OCI-LY1 (cell line): ENCODE data around the gene RPL13.

Experiments
- EZH2 ChIP-seq: fragments of 200-600 bp; sonication (generic), shearing (Covaris generic); IDR thresholded peaks from 2 replicates; pipeline ENCODE4 v1.8.0; 2017; ENCODE audit warnings: borderline replicate concordance, mixed run types, mild to moderate bottlenecking, antibody characterized with exemption, low read length, moderate library complexity, mixed read lengths
- TF ChIP-seq, protein P1 (sequence below): fragments of 200-600 bp; sonication (generic), shearing (Covaris generic); IDR thresholded peaks from 2 replicates; pipeline ENCODE4 v1.5.1; 2017; ENCODE audit warnings: mild to moderate bottlenecking, antibody characterized with exemption, low read length, moderate library complexity, mixed read lengths

DNA sequence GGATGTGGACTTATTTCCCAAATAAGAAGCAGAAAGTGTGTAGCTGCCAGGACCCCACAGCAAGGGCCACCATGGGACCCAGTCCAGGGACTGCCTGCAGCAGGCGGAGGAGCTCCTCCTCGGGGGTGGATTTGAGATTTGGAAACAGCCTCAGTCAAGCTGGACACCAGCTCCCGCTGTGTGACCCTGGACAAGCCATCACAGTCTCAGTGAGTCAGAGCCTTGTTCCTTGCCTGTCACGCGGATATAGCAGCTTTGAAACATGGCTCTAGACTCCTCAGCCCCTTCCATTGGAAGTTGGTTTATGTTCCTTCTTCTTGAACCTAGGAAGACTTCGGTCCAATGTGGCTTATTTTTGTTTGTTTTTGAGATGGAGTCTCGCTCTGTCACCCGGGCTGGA lies 40.5 kb downstream of the RPL13 start:
- TF ChIP-seq, protein P1, sequence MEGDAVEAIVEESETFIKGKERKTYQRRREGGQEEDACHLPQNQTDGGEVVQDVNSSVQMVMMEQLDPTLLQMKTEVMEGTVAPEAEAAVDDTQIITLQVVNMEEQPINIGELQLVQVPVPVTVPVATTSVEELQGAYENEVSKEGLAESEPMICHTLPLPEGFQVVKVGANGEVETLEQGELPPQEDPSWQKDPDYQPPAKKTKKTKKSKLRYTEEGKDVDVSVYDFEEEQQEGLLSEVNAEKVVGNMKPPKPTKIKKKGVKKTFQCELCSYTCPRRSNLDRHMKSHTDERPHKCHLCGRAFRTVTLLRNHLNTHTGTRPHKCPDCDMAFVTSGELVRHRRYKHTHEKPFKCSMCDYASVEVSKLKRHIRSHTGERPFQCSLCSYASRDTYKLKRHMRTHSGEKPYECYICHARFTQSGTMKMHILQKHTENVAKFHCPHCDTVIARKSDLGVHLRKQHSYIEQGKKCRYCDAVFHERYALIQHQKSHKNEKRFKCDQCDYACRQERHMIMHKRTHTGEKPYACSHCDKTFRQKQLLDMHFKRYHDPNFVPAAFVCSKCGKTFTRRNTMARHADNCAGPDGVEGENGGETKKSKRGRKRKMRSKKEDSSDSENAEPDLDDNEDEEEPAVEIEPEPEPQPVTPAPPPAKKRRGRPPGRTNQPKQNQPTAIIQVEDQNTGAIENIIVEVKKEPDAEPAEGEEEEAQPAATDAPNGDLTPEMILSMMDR: no peak
- no peak for TF ChIP-seq EZH2
